ES-I3 (cell line): Measurements from ENCODE around the gene RSPO1.

Experiments
- H3K36me3 ChIP-seq: 2 replicates; pipeline ENCODE4 v1.6.1; 2013; ENCODE audit warnings: mild to moderate bottlenecking, low read length, control low read depth, moderate library complexity; ENCODE audit not compliant: insufficient read depth
- H3K4me1 ChIP-seq: 2 replicates; pipeline ENCODE4 v1.6.1; 2013; ENCODE audit warnings: mild to moderate bottlenecking, control low read depth, low read length; ENCODE audit not compliant: insufficient read depth
- H3K9ac ChIP-seq: 2 replicates; pipeline ENCODE4 v1.6.1; 2013; ENCODE audit warnings: low read depth, mild to moderate bottlenecking, low read length, moderate library complexity
- H3K9me3 ChIP-seq: 2 replicates; pipeline ENCODE4 v1.6.1; 2013; ENCODE audit warnings: mild to moderate bottlenecking, low read length, moderate library complexity; ENCODE audit not compliant: control insufficient read depth, insufficient read depth

RSPO1 gene

GRCh38 chr1:37647281-37647680 lies 12.6 kb upstream of the RSPO1 start:
- Histone ChIP-seq H3K36me3 (no peaks in the 10 kb centered on the region), H3K9me3 (no peaks in the 10 kb centered on the region), H3K4me1 (no peaks in the 10 kb centered on the region), H3K9ac (no peak overlapping the region)

- no peaks in the 10 kb centered on the region for H3K36me3 ChIP-seq
- no peak overlapping the region for H3K9ac ChIP-seq
- no peaks in the 10 kb centered on the region for H3K9me3 ChIP-seq
- H3K4me1 ChIP-seq, result no peaks in the 10 kb centered on the region
Measured at GRCh38 chr1:37641059-37641458, 6.4 kb upstream of the RSPO1 start.

- Histone ChIP-seq H3K4me1 (no peaks in the 10 kb centered on the region; the same call in 1 of the 2 replicates), H3K9ac (no peak overlapping the region), H3K36me3 (no peaks in the 10 kb centered on the region), H3K9me3 (no peaks in the 10 kb centered on the region)
Measured at GRCh38 chr1:37636435-37636834, 1.7 kb upstream of the RSPO1 start.

GRCh38 chr1:37634992-37635902 lies 555 bp upstream of the RSPO1 start:
- no peaks in the 10 kb centered on the region for H3K9me3 ChIP-seq
- no peaks in the 10 kb centered on the region; the same call in 1 of the 2 replicates for H3K4me1 ChIP-seq
- H3K9ac ChIP-seq, result peak overlapping the region; percentile 47; the same call in 1 of the 2 replicates

GRCh38 chr1:37633938-37634243 lies 801 bp downstream of the RSPO1 start:
- Histone ChIP-seq H3K36me3 (no peaks in the 10 kb centered on the region), H3K9me3 (no peaks in the 10 kb centered on the region), H3K9ac (peak overlapping the region; percentile 47; the same call in 1 of the 2 replicates), H3K4me1 (no peaks in the 10 kb centered on the region; the same call in 1 of the 2 replicates)

More at GRCh38 chr1:37634992-37635902, 555 bp upstream of the RSPO1 start:
- H3K36me3 ChIP-seq, result no peaks in the 10 kb centered on the region

GRCh38 chr1:37633040-37633937 lies 1.4 kb downstream of the RSPO1 start:
- no peaks in the 10 kb centered on the region; the same call in 1 of the 2 replicates for H3K4me1 ChIP-seq
- peak overlapping the region; percentile 47; the same call in 1 of the 2 replicates for H3K9ac ChIP-seq
- no peaks in the 10 kb centered on the region for H3K36me3 ChIP-seq
- H3K9me3 ChIP-seq, result no peaks in the 10 kb centered on the region

- H3K4me1 ChIP-seq, result no peaks in the 10 kb centered on the region; the same call in 1 of the 2 replicates
- H3K9ac ChIP-seq, result no peak overlapping the region
- no peaks in the 10 kb centered on the region for H3K9me3 ChIP-seq
- no peaks in the 10 kb centered on the region for H3K36me3 ChIP-seq
Measured at GRCh38 chr1:37631036-37631435, 3.7 kb downstream of the RSPO1 start.

GRCh38 chr1:37630426-37631028 lies 4.2 kb downstream of the RSPO1 start:
- Histone ChIP-seq H3K9me3 (no peaks in the 10 kb centered on the region), H3K9ac (no peak overlapping the region), H3K36me3 (no peaks in the 10 kb centered on the region), H3K4me1 (no peaks in the 10 kb centered on the region; the same call in 1 of the 2 replicates)

- H3K9ac ChIP-seq, result no peak overlapping the region
- H3K9me3 ChIP-seq, result no peaks in the 10 kb centered on the region
- no peaks in the 10 kb centered on the region for H3K4me1 ChIP-seq
- H3K36me3 ChIP-seq, result no peaks in the 10 kb centered on the region
Measured at GRCh38 chr1:37629726-37630425, 4.8 kb downstream of the RSPO1 start.

- Histone ChIP-seq H3K9ac (no peak overlapping the region), H3K36me3 (no peaks in the 10 kb centered on the region), H3K4me1 (no peaks in the 10 kb centered on the region), H3K9me3 (no peaks in the 10 kb centered on the region)
Measured at GRCh38 chr1:37629008-37629407, 5.7 kb downstream of the RSPO1 start.

- Histone ChIP-seq H3K4me1 (no peaks in the 10 kb centered on the region), H3K9ac (no peak overlapping the region), H3K9me3 (no peaks in the 10 kb centered on the region), H3K36me3 (no peaks in the 10 kb centered on the region)
Measured at GRCh38 chr1:37628026-37628556, 6.6 kb downstream of the RSPO1 start.

GRCh38 chr1:37622131-37622530 lies 12.6 kb downstream of the RSPO1 start:
- Histone ChIP-seq H3K4me1 (no peaks in the 10 kb centered on the region; the same call in 1 of the 2 replicates), H3K36me3 (no peaks in the 10 kb centered on the region), H3K9me3 (no peaks in the 10 kb centered on the region), H3K9ac (no peak overlapping the region)

- Histone ChIP-seq H3K4me1 (no peaks in the 10 kb centered on the region; the same call in 1 of the 2 replicates), H3K9ac (no peak overlapping the region), H3K36me3 (no peaks in the 10 kb centered on the region), H3K9me3 (no peaks in the 10 kb centered on the region)
Measured at GRCh38 chr1:37621326-37621870, 13.3 kb downstream of the RSPO1 start.
